Peyer's patch (tissue), 4 donors: Measurements from ENCODE around the gene NSUN7. TPM values are rescaled to one million over a fixed set of nuclear protein-coding genes. Genes with fewer than 3 reads are reported as not detected.
"Not testable (repeated sequence)": the region's sequence is repeated elsewhere in the genome, so short reads cannot be mapped to it uniquely, and the experiment has no call there.

Source experiments
- DNase-seq, 3 donors: peaks; one replicate each; pipeline ENCODE4 v3.0.0-alpha.2; 2017 to 2019
- H3K27ac ChIP-seq, 4 donors: fragments of 200-600 bp; sonication (generic); one replicate each; pipeline ENCODE4 v1.5.1; 2016 to 2019
- H3K27me3 ChIP-seq, 2 donors: fragments of 200-600 bp; sonication (generic); one replicate each; pipeline ENCODE4 v1.5.1; 2019
- H3K36me3 ChIP-seq, 3 donors: fragments of 200-600 bp; sonication (generic); one replicate each; pipeline ENCODE4 v1.5.1; 2016 to 2019
- H3K4me1 ChIP-seq, 4 donors: fragments of 200-600 bp; sonication (generic); one replicate each; pipeline ENCODE4 v1.5.1; 2016 to 2019
- H3K4me3 ChIP-seq, 4 donors: fragments of 200-600 bp; sonication (generic); 1 replicate in 3 of 4; 2 replicates in 1 of 4; pipeline ENCODE4 v1.5.1; 2016 to 2019; ENCODE audit warnings: mild to moderate bottlenecking in 1 of 4
- H3K9me3 ChIP-seq, 4 donors: fragments of 200-600 bp; sonication (generic); one replicate each; pipeline ENCODE4 v1.5.1; 2016 to 2019; ENCODE audit warnings: mild to moderate bottlenecking in 1 of 4
- CTCF ChIP-seq, 6 experiments: fragments of 450-650 bp in 4 of 6; fragments of 200-600 bp in 2 of 6; sonication (generic) in 1 of 6; IDR thresholded peaks; one replicate each; pipeline ENCODE4 v1.5.1; 2017 to 2019; ENCODE audit warnings: antibody characterized with exemption in 6 of 6, mild to moderate bottlenecking in 3 of 6, moderate library complexity in 1 of 6
- POLR2A ChIP-seq, 2 donors: fragments of 450-650 bp; IDR thresholded peaks; one replicate each; pipeline ENCODE4 v1.5.1; 2017; ENCODE audit warnings: antibody characterized with exemption in 2 of 2, mild to moderate bottlenecking in 2 of 2, moderate library complexity in 2 of 2
- total RNA-seq, 4 donors: library from RNA; depleted of rRNA; stranded (reverse); fragments of >200 nt; gene quantifications; one replicate each; pipeline ENCODE4 v1.1.0, GENCODE V29; 2016

The NSUN7 gene
- total RNA-seq, 4 donors from 2014 or later: 4.9 to 10.7 (median 9.7) TPM

DNA sequence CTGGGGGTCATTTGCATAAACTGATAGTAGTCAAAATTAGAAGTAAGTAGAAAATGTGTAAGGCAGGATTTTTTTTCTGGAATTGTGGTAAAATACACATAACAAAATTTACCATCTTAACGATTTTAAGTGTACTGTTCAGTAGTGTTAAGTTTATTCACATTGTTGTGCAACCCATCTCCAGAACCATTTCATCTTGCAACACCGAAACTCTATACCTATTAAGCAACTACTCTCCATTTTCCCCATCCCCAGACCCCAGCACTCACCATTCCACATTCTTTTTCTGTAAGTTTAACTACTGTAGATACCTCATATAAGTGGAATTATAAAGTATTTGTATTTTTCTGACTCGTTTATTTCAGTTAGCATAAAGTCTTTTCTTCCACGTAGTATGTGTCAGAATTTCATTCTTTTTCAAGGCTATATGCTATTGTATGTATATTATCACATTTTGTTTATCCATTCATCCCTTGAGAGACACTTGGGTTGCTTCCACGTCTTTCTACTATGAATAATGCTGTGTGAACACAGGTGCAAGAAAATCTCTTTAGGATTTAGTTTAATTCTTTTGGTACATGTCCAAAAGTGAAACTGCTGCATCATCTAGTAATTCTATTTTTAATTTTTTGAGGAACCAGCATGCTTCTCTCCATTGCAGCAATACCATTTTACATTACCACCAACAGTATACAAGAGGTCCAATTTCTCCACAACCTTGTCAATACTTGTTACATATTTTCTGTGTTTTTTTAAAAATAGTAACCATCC lies 39.1 kb upstream of the NSUN7 start:
- Histone ChIP-seq H3K27me3 (no peaks in the 10 kb centered on the region), H3K36me3 (no peaks in the 10 kb centered on the region), H3K4me3 (no peak overlapping the region), H3K9me3 (no peaks in the 10 kb centered on the region), H3K4me1 (no peaks in the 10 kb centered on the region), H3K27ac (no peak overlapping the region)
- DNase-seq: no peak
- TF ChIP-seq CTCF (IDR thresholded peaks at IDR 0.05): no peak
- TF ChIP-seq POLR2A (IDR thresholded peaks at IDR 0.05): no peak

DNA sequence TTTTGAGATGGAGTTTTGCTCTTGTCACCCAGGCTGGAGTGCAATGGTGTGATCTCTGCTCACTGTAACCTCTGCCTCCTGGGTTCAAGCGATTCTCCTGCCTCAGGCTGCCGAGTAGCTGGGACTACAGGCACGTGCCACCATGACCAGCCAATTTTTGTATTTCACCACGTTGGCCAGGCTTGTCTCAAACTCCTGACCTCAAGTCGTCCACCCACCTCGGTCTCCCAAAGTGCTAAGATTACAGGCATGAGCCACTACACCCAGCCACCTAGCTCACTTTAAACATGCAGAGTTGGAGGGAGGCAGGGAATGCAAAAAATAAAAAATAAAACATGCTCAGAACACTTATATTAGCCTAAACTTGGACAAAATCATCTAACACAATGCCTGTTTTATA lies 36.8 kb upstream of the NSUN7 start:
- not testable (repeated sequence) for H3K4me3 ChIP-seq, H3K36me3 ChIP-seq, DNase-seq, H3K4me1 ChIP-seq, H3K27me3 ChIP-seq, H3K9me3 ChIP-seq, H3K27ac ChIP-seq

DNA sequence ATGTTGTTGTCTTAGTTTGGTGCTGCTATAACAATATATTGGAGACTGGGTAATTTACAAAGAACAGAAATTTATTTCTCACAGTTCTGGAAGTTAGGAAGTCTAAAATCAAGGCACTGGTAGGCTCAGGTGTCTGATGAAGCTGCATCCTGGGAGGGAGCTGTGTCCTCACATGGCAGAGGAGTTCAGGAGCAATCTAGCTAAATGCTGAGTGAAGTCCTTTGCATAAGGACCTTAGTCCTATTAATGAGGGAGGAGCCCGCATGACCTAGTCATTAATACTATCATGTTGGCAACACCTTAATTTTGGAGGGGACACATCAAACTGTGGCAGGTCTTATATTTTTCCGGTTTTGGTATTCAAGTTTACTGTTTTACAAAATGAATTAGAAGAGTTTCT lies 36.0 kb upstream of the NSUN7 start:
- DNase-seq: no peak
- H3K27me3 ChIP-seq: no peaks in the 10 kb centered on the region
- no peaks in the 10 kb centered on the region for H3K36me3 ChIP-seq
- H3K4me3 ChIP-seq: no peak overlapping the region
- no peak for TF ChIP-seq CTCF (IDR thresholded peaks at IDR 0.05)
- TF ChIP-seq POLR2A (IDR thresholded peaks at IDR 0.05): no peak
- peaks cover 0 to 7% (median 0%) of the 10 kb centered on the region in 4 donors for H3K4me1 ChIP-seq
- no peak overlapping the region for H3K27ac ChIP-seq
- no peaks in the 10 kb centered on the region for H3K9me3 ChIP-seq

DNA sequence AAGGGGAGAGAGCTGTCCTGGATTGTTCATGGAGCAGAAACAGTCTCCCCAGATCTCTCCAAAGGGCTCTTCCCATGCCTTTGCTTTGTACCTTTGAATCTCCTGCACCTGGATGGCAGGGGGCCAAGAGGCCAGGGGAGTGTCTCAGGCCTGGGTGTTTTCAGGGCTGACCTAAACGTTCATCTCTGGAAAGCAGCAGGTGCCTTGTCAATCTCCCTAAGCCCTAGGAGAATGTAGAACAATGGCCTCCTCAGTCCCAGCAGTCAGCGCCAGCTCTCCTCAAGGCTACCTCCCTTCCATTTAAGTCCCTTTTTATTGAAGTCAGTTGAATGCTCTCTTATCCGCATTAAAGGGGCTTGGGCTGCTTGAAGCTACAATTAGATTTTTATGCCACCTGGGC lies 31.2 kb upstream of the NSUN7 start:
- H3K4me3 ChIP-seq: no peak overlapping the region
- H3K36me3 ChIP-seq: no peaks in the 10 kb centered on the region
- H3K4me1 ChIP-seq: peaks cover 0 to 8% (median 3%) of the 10 kb centered on the region in 4 donors
- TF ChIP-seq POLR2A (IDR thresholded peaks at IDR 0.05) (no peak), CTCF (IDR thresholded peaks at IDR 0.05) (no peak)
- peak in 2 of 3 donors; percentile 62 to 69 for DNase-seq
- H3K9me3 ChIP-seq: no peaks in the 10 kb centered on the region
- H3K27ac ChIP-seq: peak overlapping the region in 1 of 4 donors; percentile 36
- H3K27me3 ChIP-seq: no peaks in the 10 kb centered on the region

- DNase-seq: peak in 1 of 3 donors; percentile 59
- Histone ChIP-seq H3K27me3 (no peaks in the 10 kb centered on the region), H3K4me3 (no peak overlapping the region), H3K36me3 (no peaks in the 10 kb centered on the region), H3K4me1 (peaks cover 0 to 8% (median 3%) of the 10 kb centered on the region in 4 donors), H3K9me3 (no peaks in the 10 kb centered on the region), H3K27ac (peak overlapping the region in 1 of 4 donors; percentile 36)
- TF ChIP-seq CTCF (IDR thresholded peaks at IDR 0.05) (peak in 4 of 6 experiments; percentile 36 to 83 (median 78)), POLR2A (IDR thresholded peaks at IDR 0.05) (no peak)
Measured at GRCh38 chr4:40719008-40719623, 30.6 kb upstream of the NSUN7 start.

- H3K27me3 ChIP-seq: no peaks in the 10 kb centered on the region
- H3K9me3 ChIP-seq: no peaks in the 10 kb centered on the region
Measured at GRCh38 chr4:40720351-40720750, 29.4 kb upstream of the NSUN7 start.

More at GRCh38 chr4:40720351-40720750, 29.4 kb upstream of the NSUN7 start:
- Histone ChIP-seq H3K36me3 (no peaks in the 10 kb centered on the region), H3K4me3 (no peak overlapping the region), H3K4me1 (peaks cover 0 to 8% (median 3%) of the 10 kb centered on the region in 4 donors), H3K27ac (no peak overlapping the region)
- TF ChIP-seq CTCF (IDR thresholded peaks at IDR 0.05) (no peak), POLR2A (IDR thresholded peaks at IDR 0.05) (no peak)
- DNase-seq: no peak
